ENCODE data around the gene MTREX.
"Not testable (repeated sequence)": the region's sequence is repeated elsewhere in the genome, so short reads cannot be mapped to it uniquely, and the experiment has no call there.

Gene MTREX

GRCh38 chr5:55307383-55308253 is at the start of gene MTREX, which contains the start of gene DHX29:
Gene MTREX (plus strand): TSS chr5:55307989. CDS start chr5:55308014, 25 bp downstream.
Gene DHX29 (minus strand): TSS chr5:55307694. CDS start chr5:55307573, 121 bp downstream.
- DNase-seq, result peak; percentile 53 to 98 (median 92)

- no peak for DNase-seq
These were observed 49.5 kb upstream of the MTREX start for GRCh38 chr5:55258339-55258738.

GRCh38 chr5:55276771-55277170 is 31.0 kb upstream of the MTREX start:
- no peak for DNase-seq

- no peak for DNase-seq
These were observed 29.0 kb upstream of the MTREX start for GRCh38 chr5:55278778-55279177.

- DNase-seq, result no peak
These were observed 21.3 kb upstream of the MTREX start for GRCh38 chr5:55286411-55286933.

GRCh38 chr5:55289808-55290207 is 18.0 kb upstream of the MTREX start:
- DNase-seq, result no peak

- DNase-seq, result no peak
These were observed 16.8 kb upstream of the MTREX start for GRCh38 chr5:55290991-55291390.

- DNase-seq, result no peak
These were observed 12.9 kb upstream of the MTREX start for GRCh38 chr5:55294935-55295334.

GRCh38 chr5:55300890-55301289 is 6.9 kb upstream of the MTREX start:
- DNase-seq, result no peak

GRCh38 chr5:55303238-55303690 is 4.5 kb upstream of the MTREX start:
- peak in 1 of 56 donors; percentile 10 for DNase-seq

GRCh38 chr5:55304584-55304983 is 3.2 kb upstream of the MTREX start:
- no peak for DNase-seq

- DNase-seq, result no peak
These were observed 2.4 kb upstream of the MTREX start for GRCh38 chr5:55305345-55305744.

- DNase-seq, result peak in 1 of 56 donors; percentile 52
These were observed 977 bp upstream of the MTREX start for GRCh38 chr5:55306641-55307382.

- peak in 6 of 56 donors; percentile 20 to 53 (median 28) for DNase-seq
These were observed 556 bp downstream of the MTREX start for GRCh38 chr5:55308254-55308836.

GRCh38 chr5:55313870-55314617 is 6.3 kb downstream of the MTREX start:
- no peak for DNase-seq

- DNase-seq, result no peak
These were observed 8.5 kb downstream of the MTREX start for GRCh38 chr5:55316289-55316688.

GRCh38 chr5:55316837-55317236 is 9.0 kb downstream of the MTREX start:
- DNase-seq, result no peak

- not testable (repeated sequence) for DNase-seq
These were observed 10.4 kb downstream of the MTREX start for GRCh38 chr5:55318237-55318636.

GRCh38 chr5:55319491-55319890 is 11.7 kb downstream of the MTREX start:
- DNase-seq, result no peak

- DNase-seq, result no peak
These were observed 12.8 kb downstream of the MTREX start for GRCh38 chr5:55320571-55320970.

GRCh38 chr5:55324006-55324405 is 16.2 kb downstream of the MTREX start:
- no peak for DNase-seq
